ENCODE results near the gene CLTC. TPM values are rescaled to one million over a fixed set of nuclear protein-coding genes. Genes with fewer than 3 reads are reported as not detected.
A peak's percentile ranks its signal among the peaks of the same experiment; 100 is the strongest.

The CLTC gene
- total RNA-seq, 2 experiments from 2014 or later, result 203 to 206 TPM

DNA sequence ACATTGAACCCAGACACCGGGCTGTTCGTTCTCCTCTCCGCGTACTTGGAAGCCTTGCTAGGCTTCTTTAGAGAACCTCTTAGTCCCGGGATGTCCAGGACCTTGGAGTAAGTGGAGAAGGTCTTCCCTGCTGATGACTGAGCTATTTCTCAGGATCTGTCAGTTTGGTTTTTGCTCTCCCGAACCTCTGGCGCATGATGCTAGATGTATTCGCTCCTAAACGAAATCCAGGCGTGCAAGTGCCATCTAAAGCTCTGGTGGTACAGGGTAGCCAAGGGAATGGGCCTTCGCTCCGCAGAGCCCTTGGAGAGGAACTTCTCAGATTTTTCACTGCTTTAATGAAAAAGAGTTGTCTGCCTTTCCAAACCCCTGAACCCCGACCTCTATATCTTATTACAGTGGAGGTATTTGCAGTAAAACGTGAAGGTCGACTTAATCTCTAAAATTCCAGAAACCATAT is 88.3 kb downstream of the CLTC start:
- peak overlapping the region; percentile 93 for H3K27ac Mint-ChIP-seq
- H3K27me3 Mint-ChIP-seq, result no peaks in the 10 kb centered on the region
- POLR2A ChIA-PET, result interaction anchor here (0.7 to 2.0 kb wide), 12 partner anchors 37 to 1076 kb away, joined by 3 to 12 read pairs (median 6); partner anchors contain the start of genes CLTC, DHX40, RPS6KB1 and TUBD1
- CTCF ChIA-PET, result interaction anchor here (0.7 to 2.6 kb wide), 7 partner anchors 18 to 206 kb away, joined by 3 to 12 read pairs (median 3); no protein-coding TSS in a partner anchor
- no peak for DNase-seq
- intact Hi-C loops (cut with micrococcal nuclease), result loop anchor here (1.0 to 5.0 kb wide), 4 partner anchors 45 to 141 kb away; partner anchors contain the start of genes CLTC and DHX40
- peak overlapping the region; percentile 96 for H3K4me3 Mint-ChIP-seq
- peaks cover 32% of the 10 kb centered on the region for H3K36me3 Mint-ChIP-seq
- H3K4me1 Mint-ChIP-seq (ENCODE audit: low read depth), result peaks cover 62% of the 10 kb centered on the region
- H3K9me3 Mint-ChIP-seq, result no peaks in the 10 kb centered on the region

DNA sequence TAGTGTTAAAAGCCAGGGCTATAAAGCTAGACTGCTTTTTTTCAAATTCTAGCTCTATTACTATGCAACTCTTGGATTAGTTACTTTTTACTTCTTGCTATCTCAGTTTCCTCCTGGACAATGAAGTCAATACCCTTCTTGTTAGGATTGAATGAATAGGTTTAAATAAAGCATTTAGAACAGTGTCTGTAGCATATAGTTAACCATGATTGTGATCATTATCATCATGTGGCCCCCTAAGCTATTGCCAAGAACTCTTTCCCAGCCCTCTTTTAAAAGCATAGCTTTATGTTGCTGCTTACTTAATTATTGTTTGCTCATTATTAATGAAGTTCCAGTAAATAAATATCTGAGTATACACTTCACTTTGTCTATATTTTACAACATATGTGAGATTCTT is 92.2 kb downstream of the CLTC start:
- POLR2A ChIA-PET, result interaction anchor here (1.3 kb wide), 1 partner anchor 92 kb away, joined by 3 read pairs; no protein-coding TSS in a partner anchor
- Mint-ChIP-seq H3K4me1 (ENCODE audit: low read depth) (peaks cover 52% of the 10 kb centered on the region), H3K36me3 (peaks cover 13% of the 10 kb centered on the region)

GRCh38 chr17:59712862-59713261 is 93.2 kb downstream of the CLTC start:
- DNase-seq, result no peak
- Mint-ChIP-seq H3K36me3 (peaks cover 7% of the 10 kb centered on the region), H3K4me3 (no peak overlapping the region), H3K9me3 (no peaks in the 10 kb centered on the region), H3K4me1 (ENCODE audit: low read depth) (peaks cover 52% of the 10 kb centered on the region), H3K27me3 (no peaks in the 10 kb centered on the region), H3K27ac (no peak overlapping the region)
- POLR2A ChIA-PET, result no interaction called here
- CTCF ChIA-PET, result no interaction called here
- intact Hi-C loops (cut with micrococcal nuclease), result no loop called here

More for the DNA sequence above, 92.2 kb downstream of the CLTC start:
- Mint-ChIP-seq H3K4me3 (no peak overlapping the region), H3K27ac (no peak overlapping the region), H3K9me3 (no peaks in the 10 kb centered on the region), H3K27me3 (no peaks in the 10 kb centered on the region)
- intact Hi-C loops (cut with micrococcal nuclease), result no loop called here
- no peak for DNase-seq
- CTCF ChIA-PET, result no interaction called here

DNA sequence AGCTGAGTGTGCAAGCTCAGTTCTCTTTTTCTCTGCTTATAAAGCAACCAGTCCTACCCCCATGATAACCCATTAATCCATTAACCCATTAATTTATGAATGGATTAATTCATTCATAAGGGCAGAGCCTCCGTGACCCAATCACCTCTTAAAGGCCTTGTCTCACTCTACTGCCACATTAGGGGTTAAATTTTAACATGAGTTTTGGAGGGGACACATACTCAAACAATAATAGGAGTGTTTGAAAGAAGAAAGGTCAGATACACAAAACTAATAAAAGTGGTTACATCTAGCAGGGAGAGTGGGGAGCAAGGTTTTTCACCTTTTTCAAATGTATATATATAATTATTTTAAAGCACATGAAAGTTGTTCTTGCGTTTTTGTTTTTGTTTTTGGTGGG is 94.6 kb downstream of the CLTC start:
- ChIA-PET CTCF (no interaction called here), POLR2A (interaction anchor here (0.6 kb wide), 1 partner anchor 131 kb away, joined by 4 read pairs; no protein-coding TSS in a partner anchor)
- no peak for DNase-seq
- H3K4me1 Mint-ChIP-seq (ENCODE audit: low read depth), result peaks cover 49% of the 10 kb centered on the region
- peaks cover 7% of the 10 kb centered on the region for H3K36me3 Mint-ChIP-seq
- H3K27me3 Mint-ChIP-seq, result no peaks in the 10 kb centered on the region
- H3K27ac Mint-ChIP-seq, result no peak overlapping the region
- H3K4me3 Mint-ChIP-seq, result no peak overlapping the region
- H3K9me3 Mint-ChIP-seq, result no peaks in the 10 kb centered on the region
- intact Hi-C loops (cut with micrococcal nuclease), result no loop called here

- intact Hi-C loops (cut with micrococcal nuclease), result no loop called here
- ChIA-PET POLR2A (interaction anchor here (1.0 kb wide), 1 partner anchor 97 kb away, joined by 3 read pairs; the partner anchor contains the start of gene CLTC), CTCF (no interaction called here)
Observed at GRCh38 chr17:59716427-59716826, 96.7 kb downstream of the CLTC start.

DNA sequence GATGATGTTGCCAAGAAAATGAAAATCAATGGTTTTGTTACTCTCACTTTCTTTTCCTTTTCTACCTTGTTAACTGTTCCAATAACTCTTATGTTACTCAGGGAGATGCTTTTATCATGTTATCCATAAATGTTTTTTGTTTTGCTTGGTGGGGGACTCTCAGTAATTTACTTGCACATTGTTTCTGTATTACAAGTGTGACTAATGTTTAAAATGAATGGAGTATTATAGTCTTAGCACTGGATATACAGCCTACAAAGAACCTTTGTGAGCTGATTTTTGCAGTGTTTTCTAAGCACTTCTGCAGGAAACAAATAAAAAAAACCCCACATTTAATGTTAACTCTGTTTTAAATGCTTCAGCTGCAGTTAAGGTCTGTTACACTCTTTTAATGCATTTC is 99.8 kb downstream of the CLTC start:
- intact Hi-C loops (cut with micrococcal nuclease), result no loop called here
- CTCF ChIA-PET, result no interaction called here
- POLR2A ChIA-PET, result no interaction called here
- H3K4me1 Mint-ChIP-seq (ENCODE audit: low read depth), result peaks cover 27% of the 10 kb centered on the region
- H3K4me3 Mint-ChIP-seq, result no peak overlapping the region
- H3K36me3 Mint-ChIP-seq, result peaks cover 2% of the 10 kb centered on the region
- no peak overlapping the region for H3K27ac Mint-ChIP-seq
- H3K9me3 Mint-ChIP-seq, result no peaks in the 10 kb centered on the region
- no peaks in the 10 kb centered on the region for H3K27me3 Mint-ChIP-seq
- DNase-seq, result no peak

More at GRCh38 chr17:59716427-59716826, 96.7 kb downstream of the CLTC start:
- Mint-ChIP-seq H3K27ac (no peak overlapping the region), H3K4me3 (no peak overlapping the region), H3K9me3 (no peaks in the 10 kb centered on the region), H3K36me3 (peaks cover 7% of the 10 kb centered on the region), H3K27me3 (no peaks in the 10 kb centered on the region), H3K4me1 (ENCODE audit: low read depth) (peaks cover 38% of the 10 kb centered on the region)
- no peak for DNase-seq

DNA sequence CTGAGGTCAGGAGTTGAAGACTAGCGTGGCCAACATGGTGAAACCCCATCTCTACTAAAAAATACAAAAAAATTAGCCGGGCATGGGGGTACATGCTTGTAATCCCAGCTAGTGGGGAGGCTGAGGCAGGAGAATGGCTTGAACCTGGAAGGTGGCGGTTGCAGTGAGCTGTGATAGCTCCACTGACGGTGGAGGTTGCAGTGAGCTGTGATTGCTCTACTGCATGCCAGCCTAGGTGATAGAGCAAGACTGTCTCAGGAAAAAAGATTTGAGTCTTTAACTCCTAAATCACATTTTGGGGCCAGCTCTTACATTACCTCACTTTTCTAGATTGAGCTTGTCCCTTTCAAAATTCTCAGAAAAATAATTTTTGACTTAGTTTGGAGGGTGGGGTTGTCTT is 102.9 kb downstream of the CLTC start:
- DNase-seq, result no peak
- intact Hi-C loops (cut with micrococcal nuclease), result no loop called here
- ChIA-PET POLR2A (no interaction called here), CTCF (no interaction called here)
- no peak overlapping the region for H3K4me3 Mint-ChIP-seq
- H3K27ac Mint-ChIP-seq, result no peak overlapping the region
- H3K9me3 Mint-ChIP-seq, result no peaks in the 10 kb centered on the region
- no peaks in the 10 kb centered on the region for H3K36me3 Mint-ChIP-seq
- H3K27me3 Mint-ChIP-seq, result no peaks in the 10 kb centered on the region
- peaks cover 16% of the 10 kb centered on the region for H3K4me1 Mint-ChIP-seq (ENCODE audit: low read depth)

GRCh38 chr17:59723041-59723440 is 103.3 kb downstream of the CLTC start:
- ChIA-PET CTCF (no interaction called here), POLR2A (no interaction called here)
- intact Hi-C loops (cut with micrococcal nuclease), result no loop called here
- no peaks in the 10 kb centered on the region for H3K9me3 Mint-ChIP-seq
- no peak overlapping the region for H3K4me3 Mint-ChIP-seq
- H3K4me1 Mint-ChIP-seq (ENCODE audit: low read depth), result peaks cover 16% of the 10 kb centered on the region
- no peak overlapping the region for H3K27ac Mint-ChIP-seq
- no peak for DNase-seq
- H3K36me3 Mint-ChIP-seq, result no peaks in the 10 kb centered on the region
- H3K27me3 Mint-ChIP-seq, result no peaks in the 10 kb centered on the region

DNA sequence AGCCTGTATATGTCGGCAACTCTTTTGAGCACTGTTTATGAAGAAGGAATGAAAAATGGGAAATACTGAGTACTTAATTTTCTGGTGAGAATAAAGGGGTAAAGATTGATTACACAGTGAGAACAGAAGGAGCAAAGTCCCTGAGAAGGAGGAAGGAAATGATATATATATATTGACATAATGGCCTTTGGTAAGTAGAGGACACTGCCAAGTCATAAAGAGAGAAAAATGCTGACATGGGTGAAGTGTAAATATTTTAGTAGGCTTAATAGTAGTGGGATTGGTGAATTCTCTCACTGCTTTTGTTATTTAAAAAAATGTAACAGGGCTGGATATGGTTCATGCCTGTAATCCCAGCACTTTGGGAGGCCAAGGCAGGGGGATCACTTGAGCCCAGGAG is 103.9 kb downstream of the CLTC start:
- no peak for DNase-seq
- ChIA-PET POLR2A (no interaction called here), CTCF (no interaction called here)
- H3K27ac Mint-ChIP-seq, result no peak overlapping the region
- intact Hi-C loops (cut with micrococcal nuclease), result no loop called here
- H3K36me3 Mint-ChIP-seq, result peaks cover under 1% of the 10 kb centered on the region
- H3K9me3 Mint-ChIP-seq, result no peaks in the 10 kb centered on the region
- H3K4me1 Mint-ChIP-seq (ENCODE audit: low read depth), result peaks cover 16% of the 10 kb centered on the region
- no peaks in the 10 kb centered on the region for H3K27me3 Mint-ChIP-seq
- H3K4me3 Mint-ChIP-seq, result no peak overlapping the region

DNA sequence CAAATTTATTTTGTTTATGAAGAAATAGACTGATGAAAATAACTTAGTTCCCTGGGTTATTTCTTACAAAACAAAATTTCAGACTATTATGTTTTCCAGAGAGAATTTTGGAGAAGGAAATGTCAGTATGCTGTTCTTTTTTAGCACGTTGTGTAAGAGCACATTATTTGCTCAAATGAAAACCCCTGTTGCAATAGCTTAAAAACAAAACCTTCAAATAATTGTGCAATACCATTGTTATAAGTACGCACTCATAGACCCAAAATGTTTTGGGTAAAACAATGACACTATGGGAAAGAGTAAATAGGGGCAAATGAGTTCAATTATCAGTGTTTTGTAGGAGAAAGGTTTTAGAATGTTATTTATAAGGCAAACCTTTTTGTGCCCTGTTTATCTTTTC is 106.0 kb downstream of the CLTC start:
- CTCF ChIA-PET, result interaction anchor here (0.6 to 0.9 kb wide), 2 partner anchors 21 to 133 kb away, joined by 4 read pairs; no protein-coding TSS in a partner anchor
- POLR2A ChIA-PET, result no interaction called here
- H3K4me1 Mint-ChIP-seq (ENCODE audit: low read depth), result peaks cover 21% of the 10 kb centered on the region
- peaks cover 2% of the 10 kb centered on the region for H3K36me3 Mint-ChIP-seq
- H3K27me3 Mint-ChIP-seq, result no peaks in the 10 kb centered on the region
- intact Hi-C loops (cut with micrococcal nuclease), result no loop called here
- H3K4me3 Mint-ChIP-seq, result no peak overlapping the region
- no peak overlapping the region for H3K27ac Mint-ChIP-seq
- no peaks in the 10 kb centered on the region for H3K9me3 Mint-ChIP-seq
- no peak for DNase-seq

- Mint-ChIP-seq H3K27ac (no peak overlapping the region), H3K4me3 (no peak overlapping the region), H3K27me3 (no peaks in the 10 kb centered on the region), H3K36me3 (peaks cover 6% of the 10 kb centered on the region), H3K9me3 (no peaks in the 10 kb centered on the region), H3K4me1 (ENCODE audit: low read depth) (peaks cover 19% of the 10 kb centered on the region)
- POLR2A ChIA-PET, result no interaction called here
- DNase-seq, result no peak
- intact Hi-C loops (cut with micrococcal nuclease), result no loop called here
- CTCF ChIA-PET, result no interaction called here
Observed at GRCh38 chr17:59727817-59728533, 108.3 kb downstream of the CLTC start.

DNA sequence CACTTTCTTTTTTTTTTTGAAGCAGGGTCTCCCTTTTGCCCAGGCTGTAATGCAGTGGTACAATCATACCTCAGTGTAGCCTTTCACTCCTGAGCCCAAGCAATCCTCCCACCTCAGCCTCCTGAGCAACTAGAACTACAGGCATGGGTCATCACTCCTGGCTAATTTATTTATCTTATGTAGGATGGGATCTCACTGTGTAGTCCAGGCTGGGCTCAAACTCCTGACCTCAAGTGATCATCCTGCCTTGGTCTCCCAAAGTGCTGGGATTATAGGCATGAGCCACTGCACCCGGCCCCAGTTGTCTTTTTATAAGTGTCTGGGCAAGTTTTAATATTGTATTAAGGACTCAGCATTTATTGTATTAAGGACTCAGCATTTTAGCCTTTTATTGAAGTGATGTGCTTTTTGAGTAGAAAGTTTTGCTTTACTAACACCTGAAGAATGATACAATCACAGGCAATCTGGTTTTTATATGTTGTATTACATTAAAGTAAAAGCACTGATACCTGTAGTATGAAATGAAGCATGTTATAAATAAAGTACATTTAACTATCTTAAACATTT is 110.7 kb downstream of the CLTC start:
- intact Hi-C loops (cut with micrococcal nuclease), result no loop called here
- ChIA-PET POLR2A (no interaction called here), CTCF (interaction anchor here (0.6 to 0.7 kb wide), 2 partner anchors 9 to 123 kb away, joined by 3 read pairs; no protein-coding TSS in a partner anchor)
- H3K4me1 Mint-ChIP-seq (ENCODE audit: low read depth), result peaks cover 17% of the 10 kb centered on the region
- no peaks in the 10 kb centered on the region for H3K9me3 Mint-ChIP-seq
- no peaks in the 10 kb centered on the region for H3K27me3 Mint-ChIP-seq
- H3K4me3 Mint-ChIP-seq, result no peak overlapping the region
- no peak overlapping the region for H3K27ac Mint-ChIP-seq
- DNase-seq, result no peak
- H3K36me3 Mint-ChIP-seq, result peaks cover 6% of the 10 kb centered on the region

All from activated CD4-positive, alpha-beta memory T cell treated with anti-CD3 and anti-CD28 coated beads for 36 hours (primary cell).